GM21447 (cell line): ENCODE measurements around the gene SUPT3H.
A peak's percentile ranks its signal among the peaks of the same experiment; 100 is the strongest.

Experiments used
- ATAC-seq: cut with Tn5 transposase; IDR thresholded peaks from one replicate; pipeline ENCODE4 v1.9.1; 2021; ENCODE audit not compliant: unreplicated experiment

The SUPT3H gene

DNA sequence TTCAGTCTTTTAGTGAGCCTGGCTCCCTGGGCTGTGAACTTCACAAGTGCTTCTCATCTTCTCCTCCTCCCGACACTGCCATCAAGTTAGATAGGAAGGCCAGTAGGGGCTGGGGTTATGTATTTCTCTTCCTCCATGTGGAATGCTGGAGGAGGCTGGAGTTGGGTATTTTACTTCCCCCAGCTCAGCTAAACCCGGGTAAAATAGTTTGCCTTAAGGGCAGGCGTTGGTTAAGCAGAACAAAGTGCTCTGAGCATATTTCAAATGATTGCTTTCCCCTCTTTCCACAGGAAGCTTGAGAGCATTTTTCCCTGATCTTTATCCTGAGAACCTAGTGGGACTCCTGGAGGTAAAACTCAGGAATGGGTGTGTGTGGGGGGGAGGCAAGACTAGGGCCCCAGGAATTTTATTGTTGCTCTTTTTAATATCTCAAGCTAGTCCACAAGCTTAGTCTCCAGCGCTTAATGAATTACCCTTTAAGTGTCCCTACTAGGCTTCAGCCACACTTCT is 16.9 kb upstream of the SUPT3H start:
- no peak for ATAC-seq

DNA sequence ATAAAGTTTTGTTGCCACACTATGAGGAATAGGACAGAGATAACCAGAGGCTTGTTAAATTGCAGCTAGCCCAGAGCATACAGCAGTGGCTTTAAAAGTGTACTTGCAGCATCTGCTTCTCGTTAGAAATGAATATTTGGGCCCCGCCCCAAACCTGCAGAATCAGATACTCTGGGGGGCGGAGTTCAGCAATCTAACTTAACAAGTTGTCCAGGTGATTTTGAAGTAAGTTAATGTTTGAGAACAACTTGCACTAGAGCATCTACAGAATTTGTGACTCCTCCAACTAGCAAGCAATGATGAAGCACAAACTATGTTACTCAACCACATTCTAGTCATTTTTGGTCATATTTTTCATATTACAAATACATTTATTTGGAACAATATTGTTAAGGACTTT is 10.6 kb upstream of the SUPT3H start:
- ATAC-seq: no peak

DNA sequence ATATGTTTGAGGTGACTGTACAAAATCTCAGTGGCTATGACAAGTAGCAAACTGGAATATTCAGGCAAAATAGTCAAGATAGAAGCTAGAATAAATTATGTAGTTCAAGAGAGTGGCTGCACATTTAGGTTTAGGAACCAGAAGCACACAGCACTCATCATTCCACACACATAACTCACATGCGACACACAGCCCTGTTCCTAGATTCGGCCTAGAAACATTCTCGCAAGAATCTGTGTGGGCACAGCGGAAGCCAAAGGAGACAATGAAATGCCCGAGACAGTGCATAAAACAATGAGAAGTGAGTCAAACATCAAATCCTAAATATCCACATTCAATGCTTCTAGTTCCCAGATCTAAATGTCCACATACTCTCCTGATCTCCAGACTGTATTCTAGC is 9.5 kb upstream of the SUPT3H start:
- ATAC-seq: no peak

DNA sequence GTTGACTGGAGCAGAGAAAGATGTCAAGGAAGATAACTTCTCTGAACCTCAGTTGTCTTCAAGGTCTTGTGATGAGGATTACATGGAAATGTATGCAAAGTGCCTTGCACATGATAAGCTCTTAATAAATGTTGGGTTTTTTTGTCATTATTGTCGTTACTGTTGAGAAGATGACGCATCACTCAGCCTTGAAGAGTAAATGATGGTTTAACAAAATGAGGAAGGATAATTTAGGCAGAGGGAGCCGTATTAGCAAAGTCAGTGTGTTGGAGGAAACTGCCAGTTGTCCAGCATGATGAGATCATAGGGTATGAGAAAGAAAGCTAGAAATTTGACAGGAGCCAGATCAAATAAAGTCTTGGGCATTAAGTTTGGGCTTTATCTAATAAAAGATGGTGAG is 8.8 kb upstream of the SUPT3H start:
- ATAC-seq: no peak

DNA sequence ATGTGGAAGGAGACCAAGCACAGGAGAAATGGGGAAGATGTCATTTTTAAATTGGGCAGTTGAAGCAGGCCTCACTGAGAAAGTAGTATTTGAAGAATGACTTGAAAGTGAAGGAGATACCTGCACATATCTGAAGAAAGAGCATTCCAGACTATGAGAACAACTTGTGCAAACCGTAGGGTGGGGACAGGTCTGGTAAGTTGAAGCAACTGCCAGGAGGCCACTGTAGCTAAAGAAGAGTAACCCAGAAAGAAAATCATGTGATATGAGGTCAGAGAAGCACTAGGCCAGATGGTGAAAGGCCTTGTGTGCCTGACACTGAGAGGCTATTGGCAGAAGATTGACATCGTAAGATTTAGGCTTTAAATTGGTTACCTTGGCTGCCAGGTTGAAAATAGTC is 4.7 kb upstream of the SUPT3H start:
- ATAC-seq: no peak

DNA sequence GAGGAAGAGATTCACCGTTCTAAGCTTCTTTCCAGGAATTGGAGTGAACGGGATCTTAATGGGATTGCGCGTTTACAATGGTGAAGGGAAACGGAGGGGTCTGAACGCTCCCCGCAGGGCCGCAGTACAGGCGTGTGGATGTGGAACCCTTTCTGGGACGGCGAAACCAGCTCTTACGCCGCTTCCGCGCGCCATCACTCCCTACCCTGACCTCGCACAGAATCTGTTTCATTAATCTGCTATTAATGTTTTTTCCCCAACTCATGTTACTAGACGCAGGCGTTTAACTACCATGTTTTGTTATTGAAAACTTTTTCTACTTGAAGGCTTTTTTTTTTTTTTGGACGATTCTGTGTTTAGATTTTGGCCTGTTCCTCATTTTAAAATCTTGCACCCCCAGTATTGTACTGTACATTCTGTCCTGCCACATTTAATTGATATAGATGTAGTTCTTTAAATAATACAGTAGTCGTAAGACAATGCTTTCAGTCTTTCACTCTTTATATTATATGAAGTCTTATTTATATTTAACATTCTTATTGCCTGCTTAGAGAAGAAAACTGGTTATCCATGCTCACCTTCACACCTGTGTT is 696 bp upstream of the SUPT3H start:
- ATAC-seq: peak; percentile 29

DNA sequence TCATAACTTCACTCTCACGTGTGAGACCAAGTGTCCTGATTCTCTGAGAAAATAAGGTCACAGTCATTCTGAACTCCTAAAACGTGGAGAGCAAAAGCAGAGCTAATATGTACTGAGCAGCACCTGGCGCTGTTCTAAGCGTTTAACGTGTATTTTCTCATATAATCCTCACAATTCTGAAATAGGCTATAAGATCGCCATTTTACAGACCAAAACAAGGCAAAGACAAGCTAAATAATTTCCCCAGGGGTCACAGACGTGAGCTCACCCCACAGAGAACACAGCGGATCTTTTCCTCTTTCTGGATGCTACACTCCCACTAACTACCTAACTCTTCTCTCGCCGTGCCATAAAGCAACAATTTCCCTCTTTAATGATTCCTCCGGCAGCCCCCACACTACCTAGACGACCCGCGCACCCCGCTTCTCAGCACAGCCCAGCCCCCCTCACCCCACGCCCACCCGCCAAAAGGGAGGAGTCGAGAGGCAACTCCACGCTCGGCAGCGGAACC is 636 bp downstream of the SUPT3H start:
- ATAC-seq: peak; percentile 13

DNA sequence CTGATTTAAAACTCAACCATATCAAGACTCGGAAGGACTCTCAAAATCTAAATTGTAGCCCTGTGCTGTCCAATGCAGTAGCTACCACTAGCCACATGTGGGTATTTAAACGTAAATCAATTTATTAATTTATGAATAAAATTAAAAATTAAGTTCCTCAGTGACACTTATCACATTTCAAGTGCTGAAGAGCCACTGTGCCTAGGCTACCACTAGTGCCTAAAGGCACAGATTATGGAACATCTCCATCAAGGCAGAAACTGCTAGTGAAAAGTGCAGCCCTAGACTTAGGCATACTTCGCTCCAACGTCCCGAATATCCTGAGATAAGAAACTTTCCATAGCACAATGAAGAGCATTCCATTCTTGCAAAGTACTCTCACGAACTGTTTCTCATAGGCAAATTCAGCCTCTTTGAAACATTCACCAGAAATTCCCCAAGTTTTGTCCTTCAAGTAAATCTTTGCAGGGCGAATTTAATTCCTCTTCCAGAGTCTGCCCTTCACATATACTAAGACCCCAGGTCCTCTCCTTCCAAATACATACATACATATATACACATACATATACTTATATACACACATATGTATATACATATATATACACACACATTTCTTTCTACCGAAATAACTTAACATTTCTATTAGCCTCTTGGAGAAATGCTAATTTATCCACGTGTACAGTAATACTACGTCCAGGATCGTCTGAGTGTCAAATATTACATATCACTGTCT is 1.3 kb downstream of the SUPT3H start:
- no peak for ATAC-seq

DNA sequence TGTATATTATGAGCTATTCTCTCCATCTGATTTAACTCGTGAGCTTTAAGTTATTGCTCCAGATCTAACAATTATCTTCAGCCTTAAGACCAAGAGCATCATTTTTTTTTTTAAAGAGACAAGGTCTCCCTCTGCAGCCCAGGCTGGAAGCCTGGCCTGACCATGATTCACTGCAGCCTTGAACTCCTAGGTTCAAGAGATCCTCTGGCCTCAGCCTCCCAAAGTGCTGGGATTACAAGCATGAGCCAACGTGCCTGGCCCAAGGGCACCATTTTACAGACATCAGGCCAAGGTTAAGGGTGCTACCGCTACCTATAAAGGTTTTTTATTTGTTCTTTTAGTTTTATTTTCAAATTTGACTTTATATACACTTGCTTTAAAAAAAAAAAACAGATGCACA is 2.3 kb downstream of the SUPT3H start:
- no peak for ATAC-seq

DNA sequence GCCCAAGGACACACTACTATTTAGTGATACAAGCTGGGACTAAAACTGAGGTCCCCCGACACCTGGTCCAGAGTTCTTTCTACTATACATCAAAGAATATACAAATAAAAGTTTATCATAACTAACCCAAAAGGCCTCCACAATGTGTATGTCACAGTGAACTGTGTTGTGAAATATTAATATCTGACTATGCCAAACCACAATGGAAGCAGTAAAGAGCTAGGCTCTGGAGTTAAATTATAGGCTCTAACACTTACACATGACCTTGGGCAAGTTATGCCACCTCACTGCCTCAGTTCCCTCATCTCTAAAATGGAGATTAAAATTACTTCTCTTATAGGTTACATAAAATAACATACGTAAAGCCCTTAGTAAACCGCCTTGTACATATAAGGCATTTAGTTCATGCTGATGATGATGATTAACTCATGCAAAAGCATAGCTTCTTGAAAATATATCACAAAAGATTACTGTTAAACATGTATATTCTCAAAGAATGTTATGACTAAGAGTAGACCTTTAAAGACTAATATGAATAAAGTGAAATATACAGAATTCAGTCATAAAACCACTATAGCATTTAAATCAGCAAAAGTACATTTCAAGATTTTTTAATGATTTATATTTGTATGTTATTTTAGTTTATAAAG is 5.7 kb downstream of the SUPT3H start:
- ATAC-seq: no peak

DNA sequence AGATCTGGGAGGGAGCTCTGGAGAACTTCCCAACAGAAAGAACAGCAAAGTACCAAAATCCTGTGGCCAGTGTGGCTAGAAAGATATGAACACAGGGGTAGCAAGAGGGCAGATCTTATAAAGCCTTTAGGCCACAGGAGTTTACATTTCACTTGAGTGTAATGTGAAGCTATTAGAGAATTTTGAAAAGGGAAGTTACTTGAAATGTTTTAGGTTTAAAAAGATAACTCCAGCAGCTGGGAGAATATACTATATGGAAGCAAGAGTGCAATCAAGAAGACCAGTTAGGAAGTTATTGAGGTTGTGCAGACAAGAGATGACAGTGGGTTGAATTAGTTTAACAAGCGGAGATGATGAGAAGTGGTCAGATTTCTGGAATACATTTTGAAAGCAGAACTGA is 7.9 kb downstream of the SUPT3H start:
- ATAC-seq: no peak

DNA sequence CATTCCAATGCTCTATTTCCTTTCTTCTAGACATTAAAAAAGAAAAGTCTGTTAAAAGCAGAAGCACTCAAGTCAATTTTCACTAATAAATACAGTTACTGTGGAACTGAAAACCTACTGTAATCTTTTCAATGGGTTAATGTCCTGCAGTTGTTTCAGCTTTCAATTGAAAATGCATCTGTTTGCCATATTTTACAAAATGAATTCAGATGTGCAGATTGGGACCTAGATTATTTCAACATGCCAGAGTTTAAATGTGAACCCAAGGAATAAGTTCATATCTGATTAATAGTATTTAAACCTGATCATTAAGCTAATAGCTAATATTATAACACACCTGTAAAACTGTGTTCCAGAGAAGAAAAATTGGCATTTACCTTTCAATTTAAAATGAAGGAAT is 9.7 kb downstream of the SUPT3H start:
- ATAC-seq: no peak

DNA sequence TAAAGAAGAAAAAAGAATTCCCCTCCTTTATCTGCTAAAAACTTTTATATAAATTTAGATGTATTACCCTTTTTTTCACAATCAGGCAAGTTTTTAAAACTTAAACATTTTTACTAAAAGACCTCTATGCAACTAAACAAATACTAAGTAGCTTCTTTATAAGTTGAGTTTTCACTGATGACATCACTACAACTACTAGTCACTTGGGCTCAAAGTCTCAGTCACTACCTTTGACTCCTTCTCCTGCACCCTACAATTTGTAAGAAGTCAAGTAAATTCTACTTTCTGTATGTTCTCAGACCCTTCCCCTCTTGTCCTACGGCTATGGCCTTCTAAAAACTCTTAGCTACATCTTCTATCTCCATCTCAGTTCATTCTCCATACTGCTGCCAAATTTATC is 11.2 kb downstream of the SUPT3H start:
- no peak for ATAC-seq

DNA sequence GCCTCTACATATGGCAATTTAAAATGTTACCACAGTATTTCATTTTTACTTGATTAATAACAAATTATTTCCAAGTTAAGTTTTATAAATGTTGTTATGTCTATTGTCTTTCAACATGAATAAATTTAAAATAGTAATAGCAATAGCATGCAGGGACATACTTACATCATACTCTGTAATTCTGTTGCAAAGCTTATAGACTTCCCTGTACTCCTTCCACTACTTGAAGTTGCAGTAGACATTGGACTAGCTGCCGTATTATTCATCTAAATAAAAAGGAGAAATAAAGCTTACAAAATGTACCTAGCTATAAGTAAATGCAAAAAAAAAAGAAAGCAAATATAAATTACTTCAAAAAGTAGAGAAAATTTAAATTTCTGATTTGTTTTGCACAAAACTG is 12.7 kb downstream of the SUPT3H start:
- no peak for ATAC-seq

DNA sequence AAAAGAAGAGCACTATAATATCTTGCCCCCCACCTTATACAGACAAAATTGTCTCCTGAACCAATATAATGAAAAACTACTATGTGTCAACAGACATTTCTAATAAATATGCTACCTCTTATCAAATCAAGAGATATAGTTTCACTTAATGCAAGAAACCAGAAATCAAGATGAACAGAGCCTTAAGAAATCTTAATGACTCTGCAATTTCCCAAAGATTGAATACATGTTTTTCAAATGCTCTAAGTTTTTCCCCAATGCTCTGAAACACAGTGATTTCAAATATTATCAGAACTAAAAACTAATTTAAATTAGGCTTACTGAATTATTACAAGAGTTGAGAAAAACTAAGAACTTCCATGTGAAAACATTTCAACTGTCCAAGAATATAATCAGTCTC is 13.3 kb downstream of the SUPT3H start:
- ATAC-seq: no peak

DNA sequence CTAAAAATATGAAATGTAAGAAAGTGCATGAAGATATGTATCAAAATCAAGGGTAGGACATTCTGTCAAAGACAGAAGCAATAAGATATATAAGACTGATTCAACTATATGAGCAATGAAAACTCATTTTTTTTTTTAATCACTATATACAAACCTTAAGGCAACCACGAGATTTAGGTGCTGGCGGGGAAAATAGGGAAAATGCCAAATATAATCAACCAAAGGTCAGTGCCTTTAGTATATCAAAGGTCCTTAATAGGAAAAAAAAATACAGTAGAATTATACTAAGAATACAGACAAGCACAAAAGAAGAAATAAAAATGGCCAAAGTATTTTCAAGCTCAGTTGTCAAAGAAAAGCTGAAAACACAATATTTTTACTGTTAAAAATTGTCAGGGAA is 24.1 kb downstream of the SUPT3H start:
- ATAC-seq: no peak

DNA sequence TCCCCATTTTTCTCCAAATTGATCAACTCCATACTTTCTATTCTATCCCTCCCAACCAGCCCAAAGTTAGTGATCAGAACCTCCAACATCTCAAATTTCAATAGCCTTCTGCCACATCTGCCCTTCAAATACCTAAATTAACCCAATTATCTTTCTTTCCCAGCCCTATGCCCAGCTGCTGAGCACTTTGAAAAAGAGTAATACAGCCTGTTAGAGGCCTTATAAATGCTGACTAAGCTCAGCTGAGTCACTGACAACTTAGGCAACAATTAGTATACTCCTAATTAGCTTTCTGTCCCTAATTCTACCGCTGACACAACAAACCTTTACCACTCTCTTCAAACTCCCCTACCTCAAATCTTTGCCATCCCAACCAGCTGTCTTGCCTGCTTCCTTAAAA is 26.1 kb downstream of the SUPT3H start:
- no peak for ATAC-seq

DNA sequence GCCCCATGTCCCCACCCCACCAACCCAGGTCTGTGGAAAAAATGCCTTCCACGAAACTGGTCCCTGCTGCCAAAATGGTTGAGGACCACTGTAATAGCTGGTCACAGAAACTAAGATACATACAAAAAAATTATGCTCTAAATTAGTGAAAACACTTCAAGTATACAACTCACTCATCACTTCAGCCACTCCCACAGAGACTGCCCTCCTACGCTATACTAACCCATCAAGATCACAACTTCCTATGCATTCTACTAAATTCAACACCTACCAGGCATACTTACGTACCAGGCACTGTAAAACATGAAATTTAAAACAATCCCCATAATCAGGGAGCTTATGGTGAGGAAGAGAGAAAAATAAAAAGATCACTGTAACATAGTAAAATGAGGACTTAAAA is 26.7 kb downstream of the SUPT3H start:
- ATAC-seq: no peak

DNA sequence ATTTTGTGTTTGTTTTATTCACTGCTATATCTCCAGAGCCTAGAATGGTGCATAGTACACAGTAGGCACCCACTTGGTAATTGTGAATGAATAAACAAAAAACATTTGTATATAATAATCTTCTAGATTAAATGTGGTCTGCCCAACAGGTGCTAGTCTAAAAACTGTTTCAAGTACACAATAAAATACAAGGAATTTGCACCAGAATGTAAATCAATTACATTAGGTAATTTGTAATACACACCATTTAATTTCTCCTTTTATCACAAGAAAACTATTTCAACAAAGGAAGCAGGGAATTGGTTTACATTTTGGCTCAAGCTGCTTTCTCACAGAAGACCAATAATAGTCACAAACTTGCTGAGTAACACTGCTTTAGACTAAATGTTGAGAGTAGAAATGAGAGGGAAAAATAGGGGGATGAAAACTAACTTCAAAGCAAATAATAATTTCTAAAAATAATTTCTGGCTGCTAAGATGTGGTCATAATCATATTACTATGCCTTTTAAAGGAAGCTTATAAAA is 27.5 kb downstream of the SUPT3H start:
- no peak for ATAC-seq

DNA sequence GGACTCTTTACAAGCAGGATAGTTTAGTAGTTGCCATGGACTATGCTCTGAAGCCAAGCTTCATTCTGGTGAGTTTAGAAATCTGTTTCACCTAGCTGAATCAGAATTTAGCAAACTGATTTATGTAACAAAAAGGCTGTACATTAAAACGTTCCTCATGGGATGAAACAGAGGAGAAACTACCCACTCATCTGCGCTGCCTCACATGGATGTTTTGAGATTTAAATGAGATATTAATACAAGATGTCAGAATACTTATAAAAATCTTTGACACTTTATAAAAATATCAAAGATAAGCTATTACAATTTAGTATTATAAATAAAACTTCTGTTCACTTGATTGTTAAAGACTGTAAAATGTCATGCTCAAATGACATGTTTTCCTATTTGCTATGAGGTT is 32.8 kb downstream of the SUPT3H start:
- no peak for ATAC-seq

DNA sequence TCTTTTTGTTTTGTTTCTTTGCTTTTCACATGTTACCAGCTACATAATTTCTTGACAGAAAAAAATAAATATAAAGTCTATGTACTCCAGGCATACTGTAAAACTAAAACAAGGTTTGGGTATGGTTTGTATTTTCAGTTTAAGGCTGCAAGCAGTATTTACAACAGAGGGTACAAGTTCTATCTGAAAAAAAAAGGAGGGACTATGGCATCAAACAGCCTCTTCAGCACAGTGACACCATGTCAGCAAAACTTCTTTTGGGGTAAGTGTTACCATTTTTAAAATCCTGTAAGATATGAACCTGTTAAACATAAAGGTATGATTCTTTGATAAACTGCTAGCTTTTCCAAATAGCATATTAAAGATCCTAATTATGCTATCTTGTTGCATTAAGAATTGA is 49.2 kb downstream of the SUPT3H start:
- ATAC-seq: no peak

DNA sequence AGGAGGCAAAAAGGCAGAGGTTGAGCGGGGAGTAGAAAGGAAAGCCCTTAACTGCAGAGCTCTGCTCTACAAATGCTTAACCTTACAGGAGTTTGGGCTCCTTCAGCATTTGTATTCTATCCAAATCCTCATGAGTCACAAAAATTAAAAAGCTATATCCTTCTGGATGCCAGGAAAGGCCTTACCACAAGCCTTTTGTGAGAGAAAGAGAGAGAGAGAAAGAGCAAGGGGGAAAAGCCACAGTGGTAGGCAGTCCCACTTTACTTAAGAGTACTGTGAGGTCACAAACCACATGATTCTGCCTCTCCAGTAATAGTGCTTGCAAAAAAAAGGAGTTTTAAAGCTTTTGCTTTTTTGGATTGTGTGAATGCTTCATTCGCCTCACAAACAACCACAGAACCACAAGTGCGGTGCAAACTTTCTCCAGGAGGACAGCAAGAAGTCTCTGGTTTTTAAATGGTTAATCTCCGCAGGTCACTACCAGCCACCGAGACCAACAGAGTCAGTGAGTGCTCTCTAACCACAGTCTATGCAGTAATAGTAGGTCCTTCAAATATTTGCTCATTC is 49.7 kb downstream of the SUPT3H start, which contains the start of gene RUNX2:
Gene RUNX2, plus strand, starts transcription at position 375 of the 567 bp plus-strand sequence. CDS start 397 bp downstream, outside the sequence.
- no peak for ATAC-seq
